Measurements from ENCODE around the gene CAD. TPM values are rescaled to one million over a fixed set of nuclear protein-coding genes. Genes with fewer than 3 reads are reported as not detected.
"Not testable (repeated sequence)": the region's sequence is repeated elsewhere in the genome, so short reads cannot be mapped to it uniquely, and the experiment has no call there.

Gene CAD
- polyA plus RNA-seq, 2 of the 4 experiments (the other 2 are of a cell fraction): 50.5 to 69.3 TPM

DNA sequence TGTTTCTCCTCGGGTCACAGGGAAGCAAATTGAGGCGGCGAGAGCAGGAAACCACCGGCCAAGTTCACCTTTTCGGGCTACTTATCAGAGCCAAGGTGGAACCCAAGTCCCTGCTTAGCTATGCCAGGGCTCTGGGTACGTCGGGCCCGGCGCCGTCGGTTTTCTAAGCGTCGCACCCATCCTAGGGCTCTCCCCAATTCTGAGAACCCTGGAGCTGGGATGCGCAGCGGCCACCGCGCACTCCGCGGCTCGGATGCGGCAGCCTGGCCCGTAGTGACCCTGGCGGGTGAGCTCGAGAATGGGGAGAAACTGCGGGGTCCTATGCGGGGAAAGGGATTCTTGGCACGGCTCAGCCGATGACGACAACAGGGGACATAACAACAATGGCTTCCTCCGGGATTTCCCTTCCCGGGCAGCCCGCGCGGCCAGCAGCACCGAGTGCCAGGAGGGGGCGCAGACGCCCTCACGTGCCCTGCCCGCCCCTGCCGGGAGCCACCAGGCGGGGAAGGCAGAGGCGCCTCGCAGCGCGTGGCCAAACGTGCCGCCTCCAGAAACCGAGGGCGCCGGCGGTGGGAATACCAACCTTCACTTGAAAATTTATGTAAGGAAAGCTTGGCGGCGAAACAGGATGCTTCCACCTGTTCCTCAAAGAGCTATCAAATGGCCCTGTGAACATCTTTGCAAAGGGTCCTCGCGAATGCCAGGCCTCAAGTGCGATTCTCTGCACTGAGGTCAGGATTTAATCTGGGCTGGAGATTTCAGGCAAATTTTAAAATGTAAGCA is 47.8 kb downstream of the CAD start (continued):
- TF ChIP-seq, protein P1, sequence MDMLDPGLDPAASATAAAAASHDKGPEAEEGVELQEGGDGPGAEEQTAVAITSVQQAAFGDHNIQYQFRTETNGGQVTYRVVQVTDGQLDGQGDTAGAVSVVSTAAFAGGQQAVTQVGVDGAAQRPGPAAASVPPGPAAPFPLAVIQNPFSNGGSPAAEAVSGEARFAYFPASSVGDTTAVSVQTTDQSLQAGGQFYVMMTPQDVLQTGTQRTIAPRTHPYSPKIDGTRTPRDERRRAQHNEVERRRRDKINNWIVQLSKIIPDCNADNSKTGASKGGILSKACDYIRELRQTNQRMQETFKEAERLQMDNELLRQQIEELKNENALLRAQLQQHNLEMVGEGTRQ (IDR thresholded peaks at IDR 0.05): peak; percentile 73
- TF ChIP-seq BHLHE40 (IDR thresholded peaks at IDR 0.05; ENCODE audit: low read depth, low read length): peak; percentile 99
- peak; percentile 83 for TF ChIP-seq SMC3 (IDR thresholded peaks at IDR 0.05)
- peak; percentile 75 for TF ChIP-seq NPAS2 (CRISPR knock-in tag; IDR thresholded peaks at IDR 0.05; ENCODE audit: borderline replicate concordance)

DNA sequence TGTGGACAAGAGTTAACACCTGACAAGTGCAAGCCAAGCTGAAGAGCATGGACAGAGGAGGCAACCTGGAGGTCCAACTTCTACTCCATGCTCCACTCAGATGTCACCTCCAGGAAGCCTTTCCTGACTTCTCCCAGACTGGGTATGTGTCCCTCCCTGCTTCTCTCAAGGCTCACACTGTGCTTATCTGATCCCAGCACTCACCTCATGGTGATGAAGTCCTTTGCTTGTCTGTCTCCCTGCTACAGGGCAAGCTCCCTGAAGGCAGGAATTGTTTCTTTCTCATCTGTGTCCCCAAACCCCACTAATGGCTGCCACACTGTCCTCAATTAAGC is 48.3 kb downstream of the CAD start:
- Histone ChIP-seq H3K4me1 (peaks cover 21% of the 10 kb centered on the region), H3K4me3 (no peak overlapping the region), H3K4me2 (no peak overlapping the region; the same call in 2 of the 3 replicates), H3K27ac (no peak overlapping the region), H3K9me3 (no peaks in the 10 kb centered on the region)
- ChIA-PET CTCF (interaction anchor here (0.7 to 14.1 kb wide), 42 partner anchors 8 to 381 kb away, joined by 3 to 302 read pairs (median 4); partner anchors contain the start of genes CAD, CGREF1, DNAJC5G and OST4), POLR2A (interaction anchor here (0.6 to 1.7 kb wide), 2 partner anchors 14 to 139 kb away, joined by 3 to 4 read pairs; no protein-coding TSS in a partner anchor)
- no peak for TF ChIP-seq E2F6 (IDR thresholded peaks at IDR 0.05; ENCODE audit: borderline replicate concordance, low read depth)
- peak; percentile 26 for TF ChIP-seq ZFP36 (IDR thresholded peaks at IDR 0.05; ENCODE audit: borderline replicate concordance, partially characterized antibody)
- DNase-seq (ENCODE audit: low read depth in 1 of 2, low spot score in 1 of 2): no peak
- no peak for ATAC-seq
- FAIRE-seq: no peak

DNA sequence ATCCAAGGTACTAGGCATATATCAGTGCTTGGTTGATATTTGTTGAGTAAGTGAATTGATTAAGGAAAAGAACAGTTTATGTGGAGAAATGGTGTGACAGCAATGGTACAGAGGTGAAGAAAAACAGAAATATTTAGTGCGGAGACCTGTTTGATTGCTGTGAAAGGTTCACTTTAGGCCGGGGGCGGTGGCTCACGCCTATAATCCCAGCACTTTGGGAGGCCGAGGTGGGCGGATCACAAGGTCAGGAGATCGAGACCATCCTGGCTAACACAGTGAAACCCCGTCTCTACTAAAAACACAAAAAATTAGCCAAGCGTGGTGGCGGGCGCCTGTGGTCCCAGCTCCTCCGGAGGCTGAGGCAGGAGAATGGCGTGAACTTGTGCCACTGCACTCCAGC is 51.1 kb downstream of the CAD start:
- peaks cover 14% of the 10 kb centered on the region for H3K4me1 ChIP-seq
- not testable (repeated sequence) for H3K9me3 ChIP-seq; H3K4me3 ChIP-seq; FAIRE-seq; H3K27ac ChIP-seq; ATAC-seq; DNase-seq (ENCODE audit: low read depth in 1 of 2, low spot score in 1 of 2); H3K4me2 ChIP-seq
- POLR2A ChIA-PET: interaction anchor here (0.6 kb wide), 1 partner anchor 20 kb away, joined by 3 read pairs; no protein-coding TSS in a partner anchor
- CTCF ChIA-PET: interaction anchor here (0.6 to 14.1 kb wide), 5 partner anchors 9 to 165 kb away, joined by 3 to 302 read pairs (median 4); partner anchors contain the start of genes DNAJC5G and TRIM54
- 81% methylated on average over 13 of the region's 13 CpGs for WGBS (ENCODE audit: missing lambda C conversion rate)

DNA sequence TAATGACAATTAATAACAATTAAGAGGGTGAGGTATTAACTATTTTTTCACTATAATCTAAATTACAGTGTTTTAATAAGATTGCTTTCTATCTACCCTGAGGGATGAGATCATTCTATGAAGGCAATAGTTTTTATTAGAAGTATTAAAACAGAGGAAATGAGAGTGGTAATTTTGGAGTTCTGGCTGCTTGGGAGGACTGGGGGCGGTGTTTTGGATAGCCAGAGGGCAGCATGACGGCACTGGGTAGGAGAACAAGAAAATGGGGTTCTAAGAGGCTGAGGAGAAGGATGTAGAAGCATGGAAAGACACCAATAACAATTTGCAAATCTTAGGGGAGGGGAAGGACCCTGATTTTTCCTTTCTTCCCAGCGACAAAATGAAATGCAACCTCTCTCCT is 53.0 kb downstream of the CAD start:
- FAIRE-seq: no peak
- Histone ChIP-seq H3K27ac (no peak overlapping the region), H3K9me3 (no peaks in the 10 kb centered on the region), H3K4me3 (no peak overlapping the region), H3K4me1 (no peaks in the 10 kb centered on the region), H3K4me2 (no peak overlapping the region)
- DNase-seq (ENCODE audit: low read depth in 1 of 2, low spot score in 1 of 2): no peak
- no peak for TF ChIP-seq MAX (IDR thresholded peaks at IDR 0.05)
- ATAC-seq: no peak
- ChIA-PET CTCF (interaction anchor here (0.6 to 14.1 kb wide), 12 partner anchors 10 to 308 kb away, joined by 3 to 302 read pairs (median 4); partner anchors contain the start of genes DNAJC5G and TRIM54), POLR2A (no interaction called here)
- WGBS (ENCODE audit: missing lambda C conversion rate): 58% methylated on average over 3 of the region's 3 CpGs

DNA sequence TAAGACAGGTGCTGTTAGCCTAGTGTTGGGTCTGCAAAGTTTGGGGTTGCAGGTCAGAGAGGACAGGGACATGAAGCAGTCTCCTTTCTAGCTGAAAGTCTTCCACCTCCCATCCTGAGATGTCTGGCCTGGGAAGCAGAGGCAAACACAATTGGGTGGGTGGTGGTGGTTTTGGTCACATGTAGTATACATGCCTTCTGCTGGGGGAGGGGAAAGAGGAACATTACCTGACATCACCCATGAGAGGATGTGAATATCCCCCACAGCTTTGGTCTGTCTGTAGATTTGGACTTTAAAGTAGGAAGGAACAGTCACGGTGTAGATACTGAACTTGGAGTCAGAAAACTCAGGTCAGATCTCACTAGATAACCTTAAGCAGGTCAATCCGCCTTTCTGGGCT is 53.5 kb downstream of the CAD start:
- H3K4me3 ChIP-seq: no peak overlapping the region
- H3K9me3 ChIP-seq: no peaks in the 10 kb centered on the region
- ChIA-PET CTCF (interaction anchor here (0.6 to 14.1 kb wide), 12 partner anchors 7 to 309 kb away, joined by 3 to 302 read pairs (median 4); partner anchors contain the start of genes DNAJC5G, SLC30A3 and TRIM54), POLR2A (no interaction called here)
- WGBS (ENCODE audit: missing lambda C conversion rate): 63% methylated on average over 2 of the region's 2 CpGs
- no peaks in the 10 kb centered on the region for H3K4me1 ChIP-seq
- H3K4me2 ChIP-seq: no peak overlapping the region
- no peak overlapping the region for H3K27ac ChIP-seq
- ATAC-seq: peak in 1 of 2 experiments; percentile 10; a peak in 1 of 6 replicates
- DNase-seq (ENCODE audit: low read depth in 1 of 2, low spot score in 1 of 2): no peak
- TF ChIP-seq CHD2 (IDR thresholded peaks at IDR 0.05; ENCODE audit: low read length, partially characterized antibody): no peak
- no peak for TF ChIP-seq POLR2AphosphoS2 (conservative IDR thresholded peaks at IDR 0.05; ENCODE audit: low read length)
- TF ChIP-seq GATA3 (IDR thresholded peaks at IDR 0.05; ENCODE audit: borderline replicate concordance): no peak
- TF ChIP-seq FOXS1 (CRISPR knock-in tag; IDR thresholded peaks at IDR 0.05): no peak
- no peak for TF ChIP-seq RNF2 (IDR thresholded peaks at IDR 0.05; ENCODE audit: borderline replicate concordance, low read depth)
- no peak for TF ChIP-seq POLR2A (IDR thresholded peaks at IDR 0.05; ENCODE audit: low read length)
- TF ChIP-seq TFCP2L1 (CRISPR knock-in tag; IDR thresholded peaks at IDR 0.05): no peak
- TF ChIP-seq BCL3 (IDR thresholded peaks at IDR 0.05): no peak
- TF ChIP-seq ZC3H11A (IDR thresholded peaks at IDR 0.05): no peak
- no peak for TF ChIP-seq MAX (IDR thresholded peaks at IDR 0.05)
- FAIRE-seq: no peak

All from A549 (cell line).